OCI-LY1 (cell line): Measurements from ENCODE around the gene C1orf105.

ENCODE experiments used
- H2AFZ ChIP-seq: fragments of 200-600 bp; sonication (generic), shearing (Covaris generic); 2 replicates; pipeline ENCODE4 v1.6.0; 2014; ENCODE audit warnings: antibody characterized with exemption, mild to moderate bottlenecking, low read length
- H3F3A ChIP-seq: fragments of 200-600 bp; sonication (generic), shearing (Covaris generic); 2 replicates; pipeline ENCODE4 v1.6.0; 2014; ENCODE audit warnings: mild to moderate bottlenecking, antibody characterized with exemption, low read length, moderate library complexity; ENCODE audit not compliant: insufficient read depth
- H3K27ac ChIP-seq: fragments of 200-600 bp; sonication (generic); 2 replicates; pipeline ENCODE4 v1.5.1; 2014; ENCODE audit warnings: low read length, mixed run types, mild to moderate bottlenecking, low read depth; ENCODE audit not compliant: poor library complexity, severe bottlenecking
- H3K27me3 ChIP-seq: fragments of 200-600 bp; sonication (generic); 2 replicates; pipeline ENCODE4 v1.6.0; 2014; ENCODE audit warnings: antibody characterized with exemption, mild to moderate bottlenecking, low read length, moderate library complexity; ENCODE audit not compliant: insufficient read depth
- H3K36me3 ChIP-seq: fragments of 200-600 bp; sonication (generic); 2 replicates; pipeline ENCODE4 v1.6.1; 2014; ENCODE audit warnings: mild to moderate bottlenecking, antibody characterized with exemption, low read length, moderate library complexity, mixed read lengths; ENCODE audit not compliant: insufficient read depth
- H3K4me1 ChIP-seq: fragments of 200-600 bp; sonication (generic); 2 replicates; pipeline ENCODE4 v1.5.1; 2014; ENCODE audit warnings: mild to moderate bottlenecking, low read length, moderate library complexity; ENCODE audit not compliant: insufficient read depth, severe bottlenecking
- H3K4me2 ChIP-seq: fragments of 200-600 bp; sonication (generic), shearing (Covaris generic); 2 replicates; pipeline ENCODE4 v1.6.1; 2014; ENCODE audit warnings: low read length
- H3K4me3 ChIP-seq: fragments of 200-600 bp; sonication (generic); 2 replicates; pipeline ENCODE4 v1.5.1; 2014; ENCODE audit warnings: low read length, low read depth, mild to moderate bottlenecking, mixed read lengths; ENCODE audit not compliant: poor library complexity, severe bottlenecking
- H3K79me2 ChIP-seq: fragments of 200-600 bp; shearing (Covaris generic); 2 replicates; pipeline ENCODE4 v1.6.1; 2016; ENCODE audit warnings: mixed run types, low read length, mixed read lengths; ENCODE audit not compliant: insufficient read depth
- H3K9ac ChIP-seq: fragments of 200-600 bp; sonication (generic), shearing (Covaris generic); 2 replicates; pipeline ENCODE4 v1.6.1; 2014; ENCODE audit warnings: mild to moderate bottlenecking, low read length, mixed read lengths
- H3K9me2 ChIP-seq: fragments of 200-600 bp; sonication (generic), shearing (Covaris generic); 2 replicates; pipeline ENCODE4 v1.6.1; 2014; ENCODE audit warnings: low read depth, mild to moderate bottlenecking, low read length, mixed read lengths
- H3K9me3 ChIP-seq: fragments of 200-600 bp; shearing (Covaris generic); 2 replicates; pipeline ENCODE4 v1.6.1; 2014; ENCODE audit warnings: low read length, mixed read lengths
- H4K20me1 ChIP-seq: fragments of 200-600 bp; sonication (generic), shearing (Covaris generic); 2 replicates; pipeline ENCODE4 v1.6.0; 2016; ENCODE audit warnings: mild to moderate bottlenecking, low read length; ENCODE audit not compliant: insufficient read depth
- CTCF ChIP-seq: fragments of 200-600 bp; sonication (generic), shearing (Covaris generic); IDR thresholded peaks from 2 replicates; pipeline ENCODE4 v1.5.1; 2017; ENCODE audit warnings: mild to moderate bottlenecking, antibody characterized with exemption, low read length, moderate library complexity, mixed read lengths
- EZH2 ChIP-seq: fragments of 200-600 bp; sonication (generic), shearing (Covaris generic); IDR thresholded peaks from 2 replicates; pipeline ENCODE4 v1.8.0; 2017; ENCODE audit warnings: borderline replicate concordance, mixed run types, mild to moderate bottlenecking, antibody characterized with exemption, low read length, moderate library complexity, mixed read lengths

C1orf105 gene

GRCh38 chr1:172397221-172397620 is 23.3 kb upstream of the C1orf105 start:
- no peak overlapping the region for H3K9ac ChIP-seq
- H3K27me3 ChIP-seq: no peaks in the 10 kb centered on the region
- H4K20me1 ChIP-seq: no peaks in the 10 kb centered on the region
- H2AFZ ChIP-seq: no peak overlapping the region
- no peak overlapping the region for H3K4me3 ChIP-seq
- no peaks in the 10 kb centered on the region for H3K36me3 ChIP-seq
- H3K9me2 ChIP-seq: no peaks in the 10 kb centered on the region
- H3K4me2 ChIP-seq: no peak overlapping the region
- H3F3A ChIP-seq: no peaks in the 10 kb centered on the region
- H3K79me2 ChIP-seq: no peaks in the 10 kb centered on the region
- H3K9me3 ChIP-seq: no peaks in the 10 kb centered on the region
- TF ChIP-seq CTCF (no peak), EZH2 (no peak)
- H3K4me1 ChIP-seq: peaks cover 49% of the 10 kb centered on the region
- no peak overlapping the region for H3K27ac ChIP-seq

- H2AFZ ChIP-seq: no peak overlapping the region; the same call in 1 of the 2 replicates
- TF ChIP-seq EZH2: no peak
- TF ChIP-seq CTCF: no peak
- no peaks in the 10 kb centered on the region for H4K20me1 ChIP-seq
- no peak overlapping the region for H3K9ac ChIP-seq
- no peaks in the 10 kb centered on the region for H3K79me2 ChIP-seq
- H3K4me3 ChIP-seq: no peak overlapping the region
- H3K27ac ChIP-seq: no peak overlapping the region
- no peaks in the 10 kb centered on the region for H3K9me3 ChIP-seq
- H3K9me2 ChIP-seq: no peaks in the 10 kb centered on the region
- no peak overlapping the region for H3K4me2 ChIP-seq
- H3K4me1 ChIP-seq: peaks cover 44% of the 10 kb centered on the region
- H3F3A ChIP-seq: no peaks in the 10 kb centered on the region
- no peaks in the 10 kb centered on the region for H3K36me3 ChIP-seq
- no peaks in the 10 kb centered on the region for H3K27me3 ChIP-seq
These were observed 22.9 kb upstream of the C1orf105 start for GRCh38 chr1:172397633-172398032.

GRCh38 chr1:172398193-172398592 is 22.3 kb upstream of the C1orf105 start:
- H3K36me3 ChIP-seq: no peaks in the 10 kb centered on the region
- H3F3A ChIP-seq: no peaks in the 10 kb centered on the region
- no peaks in the 10 kb centered on the region for H4K20me1 ChIP-seq
- no peak overlapping the region for H3K9ac ChIP-seq
- H3K4me2 ChIP-seq: peak overlapping the region; percentile 59; the same call in 1 of the 2 replicates
- no peaks in the 10 kb centered on the region for H3K9me2 ChIP-seq
- H3K4me3 ChIP-seq: no peak overlapping the region
- no peaks in the 10 kb centered on the region for H3K79me2 ChIP-seq
- no peak for TF ChIP-seq CTCF
- TF ChIP-seq EZH2: no peak
- H3K27me3 ChIP-seq: no peaks in the 10 kb centered on the region
- no peaks in the 10 kb centered on the region for H3K9me3 ChIP-seq
- H2AFZ ChIP-seq: peak overlapping the region; percentile 61; the same call in 1 of the 2 replicates
- H3K27ac ChIP-seq: peak overlapping the region; percentile 24
- peaks cover 39% of the 10 kb centered on the region for H3K4me1 ChIP-seq
